ENCODE measurements around the gene PDE4B. TPM values are rescaled to one million over a fixed set of nuclear protein-coding genes. Genes with fewer than 3 reads are reported as not detected.

The PDE4B gene
- total RNA-seq, 1 donor from 2014 or later, result 7.2 TPM

GRCh38 chr1:66244429-66244828 is 451.7 kb downstream of the PDE4B start:
- peaks cover 21% of the 10 kb centered on the region for H3K4me1 Mint-ChIP-seq (ENCODE audit: low read depth, unreplicated experiment)
- H3K36me3 Mint-ChIP-seq (ENCODE audit: unreplicated experiment), result no peaks in the 10 kb centered on the region
- H3K27ac Mint-ChIP-seq (ENCODE audit: unreplicated experiment), result no peak overlapping the region
- H3K4me3 Mint-ChIP-seq (ENCODE audit: unreplicated experiment), result no peak overlapping the region
- no peak for DNase-seq
- no peak for TF ChIP-seq CTCF (IDR thresholded peaks at IDR 0.05; ENCODE audit: partially characterized antibody, unreplicated experiment)
- H3K9me3 Mint-ChIP-seq (ENCODE audit: unreplicated experiment), result no peaks in the 10 kb centered on the region
- no peaks in the 10 kb centered on the region for H3K27me3 Mint-ChIP-seq (ENCODE audit: unreplicated experiment)

- no peaks in the 10 kb centered on the region for H3K9me3 Mint-ChIP-seq (ENCODE audit: unreplicated experiment)
- no peak for DNase-seq
Measured at GRCh38 chr1:66245691-66246090, 453.0 kb downstream of the PDE4B start.

GRCh38 chr1:66246351-66247269 is 453.9 kb downstream of the PDE4B start:
- DNase-seq, result no peak
- Mint-ChIP-seq H3K27me3 (ENCODE audit: unreplicated experiment) (no peaks in the 10 kb centered on the region), H3K9me3 (ENCODE audit: unreplicated experiment) (no peaks in the 10 kb centered on the region), H3K4me3 (ENCODE audit: unreplicated experiment) (peak overlapping the region; percentile 48), H3K4me1 (ENCODE audit: low read depth, unreplicated experiment) (peaks cover 26% of the 10 kb centered on the region), H3K36me3 (ENCODE audit: unreplicated experiment) (no peaks in the 10 kb centered on the region), H3K27ac (ENCODE audit: unreplicated experiment) (peak overlapping the region; percentile 93)
- TF ChIP-seq CTCF (IDR thresholded peaks at IDR 0.05; ENCODE audit: partially characterized antibody, unreplicated experiment), result no peak

More at GRCh38 chr1:66245691-66246090, 453.0 kb downstream of the PDE4B start:
- H3K27me3 Mint-ChIP-seq (ENCODE audit: unreplicated experiment), result no peaks in the 10 kb centered on the region
- no peaks in the 10 kb centered on the region for H3K36me3 Mint-ChIP-seq (ENCODE audit: unreplicated experiment)
- no peak for TF ChIP-seq CTCF (IDR thresholded peaks at IDR 0.05; ENCODE audit: partially characterized antibody, unreplicated experiment)
- peaks cover 26% of the 10 kb centered on the region for H3K4me1 Mint-ChIP-seq (ENCODE audit: low read depth, unreplicated experiment)
- peak overlapping the region; percentile 52 for H3K4me3 Mint-ChIP-seq (ENCODE audit: unreplicated experiment)
- peak overlapping the region; percentile 93 for H3K27ac Mint-ChIP-seq (ENCODE audit: unreplicated experiment)

GRCh38 chr1:66247415-66248208 is 454.9 kb downstream of the PDE4B start:
- Mint-ChIP-seq H3K27me3 (ENCODE audit: unreplicated experiment) (peaks cover 2% of the 10 kb centered on the region), H3K36me3 (ENCODE audit: unreplicated experiment) (no peaks in the 10 kb centered on the region), H3K4me1 (ENCODE audit: low read depth, unreplicated experiment) (peaks cover 25% of the 10 kb centered on the region), H3K4me3 (ENCODE audit: unreplicated experiment) (no peak overlapping the region), H3K9me3 (ENCODE audit: unreplicated experiment) (no peaks in the 10 kb centered on the region), H3K27ac (ENCODE audit: unreplicated experiment) (no peak overlapping the region)
- no peak for TF ChIP-seq CTCF (IDR thresholded peaks at IDR 0.05; ENCODE audit: partially characterized antibody, unreplicated experiment)
- no peak for DNase-seq

Measured in glutamatergic neuron (in vitro differentiated cells).